Hematopoietic multipotent progenitor cell treated with erythropoietin and hydrocortisone succinate and interleukin-3 and kit ligand, for 6 days (in vitro differentiated cells): ENCODE data around the gene PKP3.
"Not testable (repeated sequence)": the region's sequence is repeated elsewhere in the genome, so short reads cannot be mapped to it uniquely, and the experiment has no call there.

Experiments
- DNase-seq: peaks from one replicate; pipeline ENCODE4 v3.0.0-alpha.2; 2015

The PKP3 gene

GRCh38 chr11:379205-380094 is 14.6 kb upstream of the PKP3 start:
- no peak for DNase-seq

DNA sequence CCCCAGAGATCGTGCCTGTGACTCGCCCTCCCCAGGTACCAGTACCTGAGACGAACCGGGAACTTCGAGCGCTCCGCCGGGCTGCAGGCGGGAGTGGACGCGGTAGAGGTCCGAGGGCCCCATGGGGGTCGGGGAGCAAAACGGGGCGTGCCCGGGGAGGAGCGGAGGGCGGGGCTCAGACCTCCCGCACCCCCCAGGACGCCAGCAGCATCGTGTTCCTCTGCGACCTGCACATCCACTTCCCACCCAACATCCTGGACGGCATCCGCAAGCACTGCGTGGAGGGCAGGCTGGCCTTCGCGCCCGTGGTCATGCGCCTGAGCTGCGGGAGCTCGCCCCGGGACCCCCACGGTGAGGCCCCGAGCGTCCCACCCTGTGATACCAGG is 13.9 kb upstream of the PKP3 start:
- no peak for DNase-seq

DNA sequence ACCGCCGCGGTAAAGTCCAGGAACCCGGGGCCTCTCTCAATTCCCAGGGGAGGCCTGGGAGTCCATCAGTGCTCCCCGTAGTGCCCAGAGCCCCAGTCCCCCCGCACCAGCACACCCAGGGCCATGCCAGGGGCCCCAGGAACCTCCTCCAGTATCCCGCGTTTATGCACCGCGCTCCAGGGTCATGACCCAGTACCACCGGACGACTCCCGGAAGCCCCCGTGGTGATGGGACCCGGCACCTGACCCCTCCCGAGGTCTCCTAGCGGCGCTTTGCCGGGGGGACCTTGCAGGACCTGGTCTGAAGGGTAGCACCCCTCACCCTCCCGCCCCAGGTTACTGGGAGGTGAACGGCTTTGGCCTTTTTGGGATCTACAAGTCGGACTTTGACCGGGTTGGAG is 13.5 kb upstream of the PKP3 start:
- no peak for DNase-seq

DNA sequence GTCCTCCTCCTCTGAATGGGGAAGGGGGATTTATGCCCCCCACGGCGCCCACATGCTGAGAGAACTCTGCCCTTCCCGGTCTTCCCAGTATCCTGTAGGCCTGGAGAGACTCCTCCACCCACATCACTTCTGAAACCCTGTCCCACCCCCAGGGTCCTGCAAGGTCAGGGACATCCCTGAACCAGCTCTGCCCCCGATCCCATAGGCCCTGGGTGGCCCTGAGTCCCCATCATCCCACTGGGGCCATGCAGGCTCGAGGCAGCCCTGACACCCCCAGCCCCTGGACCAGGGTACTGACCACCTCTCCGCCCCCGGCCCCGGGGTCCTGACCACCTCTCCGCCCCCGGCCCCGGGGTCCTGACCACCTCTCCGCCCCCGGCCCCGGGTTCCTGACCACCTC is 13.0 kb upstream of the PKP3 start:
- no peak for DNase-seq

- DNase-seq, result no peak
These were observed 12.4 kb upstream of the PKP3 start for GRCh38 chr11:381501-382072.

- no peak for DNase-seq
These were observed 11.9 kb upstream of the PKP3 start for GRCh38 chr11:382081-382629.

DNA sequence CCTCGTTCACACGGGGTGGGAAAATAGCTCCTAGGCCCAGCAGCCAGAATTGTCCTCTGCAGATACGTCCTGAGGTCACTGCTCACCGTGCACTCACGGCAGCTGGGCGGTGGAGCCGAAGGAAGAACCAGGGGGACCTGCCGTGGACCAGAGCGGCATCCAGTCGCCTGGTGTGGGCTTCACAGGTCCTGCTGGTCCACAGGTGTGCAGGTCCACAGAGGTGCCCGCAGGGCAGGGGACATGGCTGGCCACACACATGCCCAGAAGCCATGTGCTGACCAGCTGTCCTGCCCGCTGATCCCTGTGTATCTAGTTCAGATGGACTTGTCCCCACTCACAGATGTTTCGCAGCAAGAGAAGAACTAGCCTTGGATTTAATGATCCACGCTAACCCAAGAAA is 10.6 kb upstream of the PKP3 start:
- DNase-seq, result no peak

GRCh38 chr11:384511-384910 is 9.5 kb upstream of the PKP3 start:
- DNase-seq, result no peak

DNA sequence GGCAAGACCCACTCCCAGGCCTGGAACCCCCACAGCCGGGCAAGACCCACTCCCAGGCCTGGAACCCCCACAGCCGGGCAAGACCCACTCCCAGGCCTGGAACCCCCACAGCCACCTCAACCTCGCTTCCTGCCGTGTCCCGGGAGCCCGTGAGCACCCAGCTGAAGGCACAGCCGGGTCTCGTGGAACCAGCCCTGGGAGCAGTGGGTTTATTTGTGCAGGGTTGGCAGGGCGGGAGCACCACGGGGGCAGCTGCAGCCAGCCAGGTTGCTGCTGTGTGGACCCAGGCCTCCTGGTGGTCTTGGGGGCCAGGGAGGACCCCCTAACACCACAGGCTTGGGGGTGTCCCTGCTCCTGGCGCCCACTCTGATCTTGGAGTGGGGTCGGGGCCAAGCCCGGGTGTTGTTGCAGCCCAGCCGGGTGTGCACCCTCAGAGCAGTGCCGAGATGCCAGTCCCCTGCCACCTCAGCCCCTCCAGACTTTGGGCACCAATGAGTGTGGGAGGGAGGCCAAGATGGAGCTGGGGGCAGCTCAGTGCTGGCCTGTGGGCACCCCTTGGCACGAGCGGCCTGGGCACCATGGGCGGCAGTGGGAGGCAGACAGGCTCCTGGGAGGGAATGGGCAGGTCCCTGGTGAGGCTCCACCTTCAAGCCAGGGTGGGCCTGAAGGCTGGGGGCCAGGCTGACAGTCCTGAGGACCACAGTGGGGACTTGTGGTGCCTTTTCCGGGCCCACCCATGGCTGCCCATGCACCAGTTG is 8.2 kb upstream of the PKP3 start:
- DNase-seq, result no peak

GRCh38 chr11:386483-386882 is 7.5 kb upstream of the PKP3 start:
- no peak for DNase-seq

DNA sequence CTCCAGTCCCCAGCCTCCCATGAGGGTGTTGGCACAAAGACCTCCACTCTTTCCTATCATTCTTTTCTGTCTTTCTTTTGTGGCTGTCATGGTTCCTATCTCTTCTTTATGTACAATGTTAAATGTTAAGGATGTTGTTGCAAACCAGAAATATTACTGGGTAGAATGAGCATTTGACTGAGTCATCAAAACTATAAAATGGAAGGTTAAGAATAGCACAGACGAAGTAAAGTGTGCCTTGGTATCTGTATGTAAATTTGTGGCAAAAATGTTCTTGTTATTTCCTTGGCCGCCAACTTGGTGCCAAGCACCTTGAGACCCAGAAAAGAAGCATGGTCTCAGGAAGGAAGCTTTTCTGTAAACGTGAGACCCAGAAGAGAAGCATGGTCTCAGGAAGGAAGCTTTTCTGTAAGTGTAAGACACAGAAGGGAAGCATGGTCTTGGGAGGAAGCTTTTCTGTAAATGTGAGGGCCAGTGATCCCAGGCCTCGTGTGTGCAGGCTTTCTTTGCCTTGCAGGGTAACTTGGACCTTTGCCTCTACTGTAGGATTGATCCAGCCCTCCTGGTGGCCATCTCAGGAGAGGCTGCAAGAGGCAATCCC is 6.7 kb upstream of the PKP3 start:
- no peak for DNase-seq

- not testable (repeated sequence) for DNase-seq
These were observed 4.6 kb upstream of the PKP3 start for GRCh38 chr11:389369-389768.

GRCh38 chr11:390175-390574 is 3.8 kb upstream of the PKP3 start:
- DNase-seq, result no peak

GRCh38 chr11:391117-392017 is 2.6 kb upstream of the PKP3 start:
- DNase-seq, result no peak

DNA sequence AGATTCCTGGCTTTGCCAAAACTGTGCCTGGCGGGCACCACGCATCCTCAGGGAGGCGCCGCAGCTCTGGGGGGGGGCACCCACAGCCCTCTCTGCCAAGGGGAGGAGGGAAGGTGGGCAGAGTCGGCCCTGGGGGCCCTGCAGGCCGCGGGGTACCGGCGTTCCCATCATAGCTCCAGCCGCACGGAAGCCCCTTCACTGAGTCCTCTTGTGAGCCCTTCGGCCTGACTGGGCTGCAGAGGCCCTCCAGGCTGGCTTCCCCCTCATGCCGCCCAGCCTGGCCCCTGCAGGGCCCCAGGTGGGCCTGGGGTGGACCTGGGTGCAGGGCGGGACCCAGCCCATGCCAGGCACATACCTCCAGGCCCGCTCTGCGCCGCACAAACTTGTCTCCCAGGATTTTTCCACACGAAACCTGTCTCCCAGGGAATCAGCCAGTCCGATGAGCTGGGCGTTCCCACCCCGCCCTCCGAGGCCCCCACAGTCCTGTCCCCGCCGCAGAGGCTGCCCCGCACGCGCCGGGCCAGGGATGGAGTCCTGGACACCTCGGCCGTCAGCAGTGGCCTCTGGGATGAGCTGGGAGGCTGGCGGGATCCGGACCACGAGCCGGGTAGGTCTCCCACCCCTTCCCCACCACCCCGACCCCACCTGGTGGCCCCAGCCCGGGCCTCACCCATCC is 1.8 kb upstream of the PKP3 start:
- DNase-seq, result no peak

- no peak for DNase-seq
These were observed 583 bp upstream of the PKP3 start for GRCh38 chr11:393219-394033.

GRCh38 chr11:394858-395655 is 1.0 kb downstream of the PKP3 start:
- no peak for DNase-seq

DNA sequence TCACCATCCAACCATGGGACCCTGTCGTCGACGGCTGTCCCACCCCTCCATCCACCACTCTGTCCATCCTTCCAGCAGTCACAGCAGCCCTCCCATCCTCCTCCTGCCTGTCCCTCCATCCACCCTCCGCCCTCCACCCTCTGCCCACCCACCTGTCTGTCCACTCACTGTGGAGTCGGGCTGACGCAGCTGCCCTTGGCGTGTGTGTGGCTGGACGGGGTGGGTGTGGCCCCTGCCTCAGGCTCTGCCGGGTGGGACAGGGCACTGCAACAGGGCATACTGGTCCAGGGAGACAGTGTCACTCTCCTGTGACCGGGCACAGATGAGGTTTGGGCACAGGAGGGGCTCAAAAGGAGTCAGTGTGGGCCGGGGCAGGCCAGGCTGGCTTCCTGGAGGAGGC is 1.9 kb downstream of the PKP3 start:
- no peak for DNase-seq

DNA sequence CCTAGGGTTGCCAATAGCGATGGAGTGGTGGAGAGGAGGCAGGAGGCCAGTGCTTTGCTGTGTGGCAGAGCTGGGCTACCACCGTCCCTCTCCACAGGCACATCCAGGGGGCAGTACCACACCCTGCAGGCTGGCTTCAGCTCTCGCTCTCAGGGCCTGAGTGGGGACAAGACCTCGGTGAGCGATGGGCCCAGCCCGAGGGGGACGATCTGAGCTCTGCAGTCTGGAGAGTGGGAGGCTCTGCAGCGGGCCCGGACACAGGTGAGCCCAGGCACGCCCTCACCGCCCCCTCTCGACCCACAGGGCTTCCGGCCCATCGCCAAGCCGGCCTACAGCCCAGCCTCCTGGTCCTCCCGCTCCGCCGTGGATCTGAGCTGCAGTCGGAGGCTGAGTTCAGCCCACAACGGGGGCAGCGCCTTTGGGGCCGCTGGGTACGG is 2.5 kb downstream of the PKP3 start:
- DNase-seq, result peak; percentile 62
